ENCODE results near the gene PAMR1.

- TF ChIP-seq YY1 (IDR thresholded peaks at IDR 0.05; ENCODE audit: low read depth): no peak
- no peak for TF ChIP-seq CEBPB (IDR thresholded peaks at IDR 0.05)
- no peak for TF ChIP-seq TAF1 (IDR thresholded peaks at IDR 0.05; ENCODE audit: low read depth)
- no peak for TF ChIP-seq TEAD4 (IDR thresholded peaks at IDR 0.05)
- TF ChIP-seq RAD21 (IDR thresholded peaks at IDR 0.05; ENCODE audit: low read depth): no peak
- TF ChIP-seq, protein P1, sequence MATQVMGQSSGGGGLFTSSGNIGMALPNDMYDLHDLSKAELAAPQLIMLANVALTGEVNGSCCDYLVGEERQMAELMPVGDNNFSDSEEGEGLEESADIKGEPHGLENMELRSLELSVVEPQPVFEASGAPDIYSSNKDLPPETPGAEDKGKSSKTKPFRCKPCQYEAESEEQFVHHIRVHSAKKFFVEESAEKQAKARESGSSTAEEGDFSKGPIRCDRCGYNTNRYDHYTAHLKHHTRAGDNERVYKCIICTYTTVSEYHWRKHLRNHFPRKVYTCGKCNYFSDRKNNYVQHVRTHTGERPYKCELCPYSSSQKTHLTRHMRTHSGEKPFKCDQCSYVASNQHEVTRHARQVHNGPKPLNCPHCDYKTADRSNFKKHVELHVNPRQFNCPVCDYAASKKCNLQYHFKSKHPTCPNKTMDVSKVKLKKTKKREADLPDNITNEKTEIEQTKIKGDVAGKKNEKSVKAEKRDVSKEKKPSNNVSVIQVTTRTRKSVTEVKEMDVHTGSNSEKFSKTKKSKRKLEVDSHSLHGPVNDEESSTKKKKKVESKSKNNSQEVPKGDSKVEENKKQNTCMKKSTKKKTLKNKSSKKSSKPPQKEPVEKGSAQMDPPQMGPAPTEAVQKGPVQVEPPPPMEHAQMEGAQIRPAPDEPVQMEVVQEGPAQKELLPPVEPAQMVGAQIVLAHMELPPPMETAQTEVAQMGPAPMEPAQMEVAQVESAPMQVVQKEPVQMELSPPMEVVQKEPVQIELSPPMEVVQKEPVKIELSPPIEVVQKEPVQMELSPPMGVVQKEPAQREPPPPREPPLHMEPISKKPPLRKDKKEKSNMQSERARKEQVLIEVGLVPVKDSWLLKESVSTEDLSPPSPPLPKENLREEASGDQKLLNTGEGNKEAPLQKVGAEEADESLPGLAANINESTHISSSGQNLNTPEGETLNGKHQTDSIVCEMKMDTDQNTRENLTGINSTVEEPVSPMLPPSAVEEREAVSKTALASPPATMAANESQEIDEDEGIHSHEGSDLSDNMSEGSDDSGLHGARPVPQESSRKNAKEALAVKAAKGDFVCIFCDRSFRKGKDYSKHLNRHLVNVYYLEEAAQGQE (IDR thresholded peaks at IDR 0.05; ENCODE audit: low read depth): no peak
- no peak for TF ChIP-seq EP300 (IDR thresholded peaks at IDR 0.05; ENCODE audit: borderline replicate concordance)
- TF ChIP-seq FOXM1 (IDR thresholded peaks at IDR 0.05; ENCODE audit: borderline replicate concordance, low read depth): no peak
- TF ChIP-seq NFIC (IDR thresholded peaks at IDR 0.05): no peak
Measured at GRCh38 chr11:35524780-35525179, 636 bp downstream of the PAMR1 start.
